H1 (cell line): Measurements from ENCODE around the gene ATP9B.

ENCODE experiments used
- EZH2 ChIP-seq: fragments of 200-600 bp; sonication (generic); IDR thresholded peaks from 2 replicates; pipeline ENCODE4 v1.7.1; 2012; ENCODE audit warnings: low read depth, mild to moderate bottlenecking, moderate library complexity, low read length, inconsistent platforms; ENCODE audit not compliant: severe bottlenecking
- JUN ChIP-seq: IDR thresholded peaks from 2 replicates; pipeline ENCODE4 v1.6.1; 2011; ENCODE audit warnings: low read depth, mild to moderate bottlenecking, improper control_type of control experiment, low read length
- MAX ChIP-seq: IDR thresholded peaks from 2 replicates; pipeline ENCODE4 v1.6.1; 2012; ENCODE audit warnings: inconsistent platforms
- TAF7 ChIP-seq: optimal IDR thresholded peaks from 2 replicates; pipeline ENCODE3; 2011; ENCODE audit warnings: low read depth, mild to moderate bottlenecking, inconsistent platforms, low read length, moderate library complexity, borderline replicate concordance
- TF ChIP-seq, protein P1 (sequence below), 3 experiments: IDR thresholded peaks; 1 replicate in 2 of 3; 2 replicates in 1 of 3; pipeline versions ENCODE4 v1.5.1 to v1.6.1; 2011; ENCODE audit warnings: low read length in 3 of 3, mild to moderate bottlenecking in 3 of 3, inconsistent platforms in 2 of 3, low read depth in 1 of 3, moderate library complexity in 1 of 3; ENCODE audit not compliant: insufficient read depth in 1 of 3; ENCODE audit errors: control extremely low read depth in 1 of 3

GRCh38 chr18:79248495-79249060, 179.4 kb downstream of the ATP9B start:
- TF ChIP-seq EZH2, result no peak
- no peak for TF ChIP-seq MAX
- TF ChIP-seq, protein P1, sequence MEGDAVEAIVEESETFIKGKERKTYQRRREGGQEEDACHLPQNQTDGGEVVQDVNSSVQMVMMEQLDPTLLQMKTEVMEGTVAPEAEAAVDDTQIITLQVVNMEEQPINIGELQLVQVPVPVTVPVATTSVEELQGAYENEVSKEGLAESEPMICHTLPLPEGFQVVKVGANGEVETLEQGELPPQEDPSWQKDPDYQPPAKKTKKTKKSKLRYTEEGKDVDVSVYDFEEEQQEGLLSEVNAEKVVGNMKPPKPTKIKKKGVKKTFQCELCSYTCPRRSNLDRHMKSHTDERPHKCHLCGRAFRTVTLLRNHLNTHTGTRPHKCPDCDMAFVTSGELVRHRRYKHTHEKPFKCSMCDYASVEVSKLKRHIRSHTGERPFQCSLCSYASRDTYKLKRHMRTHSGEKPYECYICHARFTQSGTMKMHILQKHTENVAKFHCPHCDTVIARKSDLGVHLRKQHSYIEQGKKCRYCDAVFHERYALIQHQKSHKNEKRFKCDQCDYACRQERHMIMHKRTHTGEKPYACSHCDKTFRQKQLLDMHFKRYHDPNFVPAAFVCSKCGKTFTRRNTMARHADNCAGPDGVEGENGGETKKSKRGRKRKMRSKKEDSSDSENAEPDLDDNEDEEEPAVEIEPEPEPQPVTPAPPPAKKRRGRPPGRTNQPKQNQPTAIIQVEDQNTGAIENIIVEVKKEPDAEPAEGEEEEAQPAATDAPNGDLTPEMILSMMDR (IDR thresholded peaks at IDR 0.05; ENCODE audit: control extremely low read depth in 1 of 3, insufficient read depth in 1 of 3, low read depth in 1 of 3, low read length in 3 of 3), result no peak
- TF ChIP-seq JUN, result no peak
- no peak for TF ChIP-seq TAF7
